Neuronal stem cell (in vitro differentiated cells): ENCODE data around the gene REV1.

Source experiments
- DNase-seq: peaks from one replicate; pipeline ENCODE4 v3.0.0-alpha.2; 2013; ENCODE audit warnings: low spot score
- H2AFZ ChIP-seq: one replicate; pipeline ENCODE4 v1.6.1; 2013; ENCODE audit warnings: mild to moderate bottlenecking, low read length, inconsistent platforms
- H2AK5ac ChIP-seq: 2 replicates; pipeline ENCODE4 v1.6.1; 2013; ENCODE audit warnings: low read depth, mild to moderate bottlenecking, inconsistent platforms, low read length, moderate library complexity, mixed read lengths
- H2BK120ac ChIP-seq: 2 replicates; pipeline ENCODE4 v1.6.1; 2013; ENCODE audit warnings: low read depth, mild to moderate bottlenecking, inconsistent platforms, low read length, moderate library complexity, mixed read lengths
- H2BK12ac ChIP-seq: one replicate; pipeline ENCODE4 v1.6.1; 2013; ENCODE audit warnings: low read length, inconsistent platforms
- H2BK15ac ChIP-seq: 2 replicates; pipeline ENCODE4 v1.6.1; 2013; ENCODE audit warnings: mild to moderate bottlenecking, low read length, inconsistent platforms, mixed read lengths
- H2BK5ac ChIP-seq: one replicate; pipeline ENCODE4 v1.6.1; 2013; ENCODE audit warnings: inconsistent platforms, mild to moderate bottlenecking, low read length, moderate library complexity
- H3K14ac ChIP-seq: one replicate; pipeline ENCODE4 v1.6.1; 2013; ENCODE audit warnings: low read length, inconsistent platforms
- H3K18ac ChIP-seq: 2 replicates; pipeline ENCODE4 v1.6.1; 2013; ENCODE audit warnings: low read length, inconsistent platforms
- H3K23ac ChIP-seq: 2 replicates; pipeline ENCODE4 v1.6.1; 2013; ENCODE audit warnings: low read depth, mild to moderate bottlenecking, mixed read lengths, low read length, inconsistent platforms; ENCODE audit not compliant: poor library complexity
- H3K27ac ChIP-seq: replicated peaks from 3 replicates; pipeline ENCODE4 v1.5.1; 2013; ENCODE audit warnings: low read length, inconsistent platforms
- H3K27me3 ChIP-seq, 3 experiments: 2 replicates each; pipeline ENCODE4 v1.6.1; 2013; ENCODE audit warnings: low read length in 3 of 3, mild to moderate bottlenecking in 2 of 3, inconsistent platforms in 1 of 3, low read depth in 1 of 3, mixed read lengths in 1 of 3, moderate library complexity in 1 of 3; ENCODE audit not compliant: control insufficient read depth in 3 of 3, insufficient read depth in 3 of 3
- H3K36me3 ChIP-seq, 2 donors: replicated peaks in 1 of 2; 2 replicates each; pipeline ENCODE4 v1.6.1; 2013; ENCODE audit warnings: low read length in 2 of 2; ENCODE audit not compliant: control insufficient read depth in 2 of 2, insufficient read depth in 2 of 2
- H3K4ac ChIP-seq: 2 replicates; pipeline ENCODE4 v1.6.1; 2013; ENCODE audit warnings: inconsistent platforms, mild to moderate bottlenecking, low read length, moderate library complexity
- H3K4me1 ChIP-seq, 2 donors: 1 replicate in 1 of 2; 2 replicates in 1 of 2; pipeline ENCODE4 v1.6.1; 2013; ENCODE audit warnings: low read length in 2 of 2, low read depth in 1 of 2; ENCODE audit not compliant: control insufficient read depth in 2 of 2, insufficient read depth in 1 of 2
- H3K4me2 ChIP-seq: one replicate; pipeline ENCODE4 v1.6.1; 2013; ENCODE audit warnings: mild to moderate bottlenecking, low read length, inconsistent platforms; ENCODE audit not compliant: insufficient read depth, poor library complexity, severe bottlenecking
- H3K4me3 ChIP-seq, 2 donors: 2 replicates each; pipeline ENCODE4 v1.5.1; 2013; ENCODE audit warnings: low read length in 2 of 2, mild to moderate bottlenecking in 2 of 2, inconsistent platforms in 1 of 2, moderate library complexity in 1 of 2
- H3K79me1 ChIP-seq: one replicate; pipeline ENCODE4 v1.6.1; 2013; ENCODE audit warnings: low read depth, mild to moderate bottlenecking, inconsistent platforms, low read length, moderate library complexity
- H3K9ac ChIP-seq: one replicate; pipeline ENCODE4 v1.6.1; 2013; ENCODE audit warnings: mild to moderate bottlenecking, low read depth, low read length, inconsistent platforms; ENCODE audit not compliant: poor library complexity
- H3K9me3 ChIP-seq, 2 donors: replicated peaks in 1 of 2; 2 replicates each; pipeline versions ENCODE3 to v1.6.1; 2013; ENCODE audit warnings: low read length in 2 of 2, mild to moderate bottlenecking in 2 of 2, inconsistent platforms in 1 of 2, low read depth in 1 of 2, mixed read lengths in 1 of 2, moderate library complexity in 1 of 2; ENCODE audit not compliant: control insufficient read depth in 2 of 2, insufficient read depth in 1 of 2
- H4K8ac ChIP-seq: one replicate; pipeline ENCODE4 v1.6.1; 2013; ENCODE audit warnings: low read depth, mild to moderate bottlenecking, inconsistent platforms, low read length, moderate library complexity
- H4K91ac ChIP-seq: one replicate; pipeline ENCODE4 v1.6.1; 2013; ENCODE audit warnings: low read length, low read depth, mild to moderate bottlenecking, inconsistent platforms; ENCODE audit not compliant: poor library complexity
- WGBS, 2 donors: extraction: QIAGEN DNeasy Blood & Tissue Kit; methylation state at CpG; one replicate each; pipeline ENCODE4 v1.1.7; 2013; ENCODE audit warnings: missing lambda C conversion rate in 2 of 2, mixed read lengths in 1 of 2; ENCODE audit not compliant: insufficient read length in 2 of 2, insufficient replicate concordance in 1 of 2; ENCODE audit errors: extremely low coverage in 2 of 2; 5-methylcytosine and 5-hydroxymethylcytosine counted together

The REV1 gene

DNA sequence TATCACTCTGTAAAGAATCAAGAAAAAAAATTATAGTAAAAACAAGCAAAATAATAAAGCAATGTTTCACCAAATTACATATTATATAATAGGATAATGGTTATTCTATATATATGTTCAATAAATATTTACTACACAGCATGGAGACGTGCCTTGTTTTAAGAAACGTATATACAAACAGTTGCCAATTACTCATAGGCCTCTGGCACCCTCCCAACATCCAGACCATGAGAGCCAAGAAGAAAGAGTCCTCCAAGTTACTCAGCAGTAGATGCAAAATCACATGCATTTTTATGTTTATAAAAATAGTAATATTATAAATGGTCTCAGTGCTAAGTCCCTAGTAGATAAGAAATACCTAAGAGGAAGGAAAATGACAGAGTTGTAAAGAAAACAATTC is 64.8 kb downstream of the REV1 start:
- no peak overlapping the region for H3K4me3 ChIP-seq
- H2AK5ac ChIP-seq, result no peak overlapping the region
- no peak overlapping the region for H3K18ac ChIP-seq
- no peak overlapping the region for H2BK12ac ChIP-seq
- no peak overlapping the region for H3K27ac ChIP-seq
- H3K4ac ChIP-seq, result no peak overlapping the region
- no peaks in the 10 kb centered on the region for H3K4me1 ChIP-seq
- no peak overlapping the region for H3K14ac ChIP-seq
- no peak overlapping the region for H4K8ac ChIP-seq
- H4K91ac ChIP-seq, result no peak overlapping the region
- no peak overlapping the region for H2AFZ ChIP-seq
- H2BK5ac ChIP-seq, result no peak overlapping the region
- H3K4me2 ChIP-seq, result no peak overlapping the region
- H3K23ac ChIP-seq, result no peak overlapping the region
- no peak overlapping the region for H2BK15ac ChIP-seq
- no peaks in the 10 kb centered on the region for H3K27me3 ChIP-seq
- H3K9me3 ChIP-seq, result no peaks in the 10 kb centered on the region
- no peak overlapping the region for H2BK120ac ChIP-seq
- H3K9ac ChIP-seq, result no peak overlapping the region
- no CpG with 5 or more reads among the region's 2 CpGs for WGBS, 2 donors
- peaks cover 12 to 98% of the 10 kb centered on the region in 2 donors for H3K36me3 ChIP-seq
- H3K79me1 ChIP-seq, result no peaks in the 10 kb centered on the region
- no peak for DNase-seq

DNA sequence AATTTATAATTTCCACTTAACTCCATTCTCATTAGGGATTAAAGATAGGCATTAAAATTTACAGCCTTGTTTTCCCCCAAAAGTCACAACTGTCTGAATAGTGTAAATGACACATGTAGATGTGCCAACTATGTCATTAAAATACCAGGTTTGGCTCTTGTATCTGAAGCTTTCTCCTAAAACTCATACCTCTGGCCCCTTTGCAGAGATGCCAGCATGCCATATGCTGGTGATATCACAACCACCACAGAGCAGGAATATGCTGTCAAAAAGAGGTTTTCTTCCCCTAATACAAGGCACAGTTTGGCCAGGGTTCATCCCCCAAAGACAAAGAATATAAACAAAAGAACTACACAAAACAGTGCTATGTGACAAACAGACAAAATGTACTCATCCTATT is 65.4 kb downstream of the REV1 start:
- Histone ChIP-seq H3K27ac (no peak overlapping the region), H2BK120ac (no peak overlapping the region), H2BK12ac (no peak overlapping the region), H3K4ac (no peak overlapping the region), H2AFZ (no peak overlapping the region), H3K36me3 (peaks cover 13 to 98% of the 10 kb centered on the region in 2 donors), H3K14ac (no peak overlapping the region), H3K79me1 (no peaks in the 10 kb centered on the region), H3K9me3 (no peaks in the 10 kb centered on the region), H4K91ac (no peak overlapping the region), H3K4me2 (no peak overlapping the region), H3K4me1 (no peaks in the 10 kb centered on the region), H3K9ac (no peak overlapping the region), H4K8ac (no peak overlapping the region), H3K27me3 (no peaks in the 10 kb centered on the region), H3K23ac (no peak overlapping the region), H2BK15ac (no peak overlapping the region), H3K18ac (no peak overlapping the region), H3K4me3 (no peak overlapping the region), H2AK5ac (no peak overlapping the region), H2BK5ac (no peak overlapping the region)
- no peak for DNase-seq

DNA sequence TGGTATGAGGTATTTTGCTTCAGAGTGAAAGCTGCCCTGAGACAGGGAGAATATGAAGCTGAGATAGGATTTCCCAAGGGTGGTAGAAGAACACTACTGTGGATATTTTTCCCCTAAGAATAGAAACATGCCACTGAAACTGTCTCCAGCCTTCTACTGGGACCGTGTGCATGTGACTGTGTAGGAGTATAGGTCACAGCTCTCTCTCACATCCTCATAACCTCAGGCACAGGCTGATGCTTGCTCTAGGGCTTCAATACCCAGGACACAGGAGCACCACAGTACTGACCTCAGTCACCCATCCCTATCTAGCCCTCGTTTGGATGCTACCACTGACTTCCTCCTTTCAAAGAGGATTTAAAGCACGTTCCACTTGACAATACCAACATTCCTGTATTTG is 67.2 kb downstream of the REV1 start:
- Histone ChIP-seq H3K27me3 (no peaks in the 10 kb centered on the region), H2AK5ac (no peak overlapping the region), H3K4ac (no peak overlapping the region), H4K8ac (no peak overlapping the region), H3K27ac (no peak overlapping the region), H3K36me3 (peaks cover 10 to 99% of the 10 kb centered on the region in 2 donors), H2BK12ac (no peak overlapping the region), H4K91ac (no peak overlapping the region), H3K4me3 (no peak overlapping the region), H3K79me1 (no peaks in the 10 kb centered on the region), H3K4me2 (no peak overlapping the region), H2BK5ac (no peak overlapping the region), H2BK120ac (no peak overlapping the region), H3K18ac (no peak overlapping the region), H3K9ac (no peak overlapping the region), H3K14ac (no peak overlapping the region), H2AFZ (no peak overlapping the region), H3K9me3 (no peaks in the 10 kb centered on the region), H3K4me1 (no peaks in the 10 kb centered on the region), H2BK15ac (no peak overlapping the region), H3K23ac (no peak overlapping the region)
- DNase-seq, result no peak
- no CpG with 5 or more reads among the region's 3 CpGs for WGBS, 2 donors

DNA sequence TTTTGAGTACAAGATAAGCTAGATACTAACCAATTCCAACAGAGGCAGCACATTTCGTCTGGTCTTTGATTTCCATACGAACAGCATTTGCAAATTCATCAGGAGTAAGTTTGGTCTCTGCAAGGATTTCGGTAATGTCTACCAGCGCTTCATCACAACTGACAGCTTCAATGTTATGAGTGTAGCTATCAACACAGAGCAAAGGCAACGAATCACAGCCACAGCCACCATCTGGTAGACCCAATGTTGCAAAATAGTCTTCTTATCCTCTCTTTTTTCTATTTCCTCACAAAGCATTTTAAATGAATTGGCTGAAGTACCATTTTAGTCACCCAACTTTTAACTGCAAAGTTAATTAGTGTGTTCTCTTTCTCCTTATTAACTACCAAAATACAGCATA is 68.3 kb downstream of the REV1 start:
- H4K91ac ChIP-seq, result no peak overlapping the region
- no peak overlapping the region for H3K14ac ChIP-seq
- no peak overlapping the region for H3K4me3 ChIP-seq
- H2BK12ac ChIP-seq, result no peak overlapping the region
- no peak overlapping the region for H4K8ac ChIP-seq
- no peak overlapping the region for H3K23ac ChIP-seq
- no peaks in the 10 kb centered on the region for H3K4me1 ChIP-seq
- no peak overlapping the region for H2AFZ ChIP-seq
- no peak overlapping the region for H3K9ac ChIP-seq
- H2BK120ac ChIP-seq, result no peak overlapping the region
- peaks cover 14 to 98% of the 10 kb centered on the region in 2 donors for H3K36me3 ChIP-seq
- no peak overlapping the region for H3K18ac ChIP-seq
- H3K79me1 ChIP-seq, result no peaks in the 10 kb centered on the region
- no peak overlapping the region for H3K27ac ChIP-seq
- no peak overlapping the region for H3K4me2 ChIP-seq
- no peak overlapping the region for H2BK15ac ChIP-seq
- no peaks in the 10 kb centered on the region for H3K9me3 ChIP-seq
- H2BK5ac ChIP-seq, result no peak overlapping the region
- no peaks in the 10 kb centered on the region for H3K27me3 ChIP-seq
- H2AK5ac ChIP-seq, result no peak overlapping the region
- DNase-seq, result no peak
- H3K4ac ChIP-seq, result no peak overlapping the region
- no CpG with 5 or more reads among the region's 5 CpGs for WGBS, 2 donors
